GM18873 (cell line): Measurements from ENCODE around the gene PPDPF.
A peak's percentile ranks its signal among the peaks of the same experiment; 100 is the strongest.
"Not testable (repeated sequence)": the region's sequence is repeated elsewhere in the genome, so short reads cannot be mapped to it uniquely, and the experiment has no call there.

Experiments
- ATAC-seq: cut with Tn5 transposase; IDR thresholded peaks from one replicate; pipeline ENCODE4 v1.9.1; 2021; ENCODE audit warnings: mild to moderate bottlenecking, moderate library complexity, moderate number of reproducible peaks; ENCODE audit not compliant: unreplicated experiment, low FRiP score

The PPDPF gene

DNA sequence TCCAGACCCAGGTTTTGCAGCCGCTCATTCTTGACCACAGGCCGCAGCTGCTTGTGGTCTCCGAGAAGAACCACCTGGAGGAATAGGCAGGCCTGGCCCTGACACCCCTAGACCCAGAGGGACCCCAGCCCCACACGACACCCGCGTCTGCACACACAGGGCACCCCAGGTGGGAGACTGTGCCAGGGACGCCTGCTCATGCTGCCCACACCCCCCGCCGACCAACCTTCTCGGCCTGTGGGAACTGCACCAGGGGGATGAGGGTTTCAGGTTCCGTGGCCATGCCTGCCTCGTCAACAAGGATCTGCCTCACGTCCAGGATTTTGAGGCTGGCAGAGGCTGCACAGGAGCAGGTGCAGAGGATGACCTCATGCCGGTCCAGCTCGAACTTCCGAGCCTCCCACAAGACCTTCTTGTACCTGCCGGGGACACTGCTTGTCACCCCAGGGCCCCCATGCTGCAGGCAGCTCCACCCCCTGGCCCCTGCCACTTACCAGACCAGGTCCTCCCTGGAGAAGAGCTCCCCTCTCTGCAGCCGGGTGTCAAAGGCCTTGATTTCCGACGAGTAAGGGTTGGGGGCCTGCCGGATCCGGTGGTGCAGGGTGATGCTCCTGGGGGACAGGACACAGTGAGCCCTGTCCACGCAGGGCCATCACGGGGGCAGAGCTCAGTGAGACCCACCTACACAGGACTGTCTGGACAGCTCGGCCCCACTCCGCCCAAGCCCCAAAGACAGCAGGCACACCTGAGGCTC is 40.5 kb downstream of the PPDPF start:
- ATAC-seq = no peak

DNA sequence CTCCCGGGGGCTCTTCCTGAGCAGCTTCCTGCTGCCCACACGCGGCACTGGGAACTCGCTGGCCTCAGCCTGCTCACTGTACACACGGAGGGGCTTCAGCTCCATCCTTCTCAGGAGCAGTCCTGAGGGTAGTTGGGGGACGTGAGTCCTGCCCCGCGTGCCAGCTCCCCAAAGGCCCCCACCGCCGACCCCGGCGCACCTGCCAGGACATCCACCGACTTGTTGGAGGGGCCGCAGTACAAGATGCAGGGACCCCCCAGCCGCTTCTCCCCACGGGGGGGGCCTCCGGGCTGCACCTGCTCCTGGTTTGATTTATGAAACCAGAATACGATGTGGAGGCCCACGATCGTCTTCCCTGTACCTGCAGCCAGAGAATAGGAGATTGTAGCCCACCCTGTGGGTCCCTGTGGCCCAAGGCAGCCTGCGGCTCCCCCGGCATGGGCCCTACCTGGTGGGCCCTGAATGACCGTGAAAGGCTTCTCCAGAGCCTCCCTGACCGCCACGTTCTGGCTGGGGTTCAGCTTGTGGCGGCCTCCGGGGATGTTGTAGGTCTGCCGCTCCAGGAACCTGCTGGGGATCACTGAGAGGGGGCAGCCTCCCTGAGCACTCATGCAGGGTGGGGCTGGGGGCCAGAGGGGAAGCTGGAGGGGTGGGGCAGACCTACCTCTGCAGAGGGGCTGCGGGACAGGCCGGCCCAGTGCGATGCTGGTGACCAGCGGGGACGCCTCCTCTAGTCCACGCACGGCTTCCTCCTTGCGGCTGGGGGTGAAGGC is 41.2 kb downstream of the PPDPF start:
- ATAC-seq = no peak

DNA sequence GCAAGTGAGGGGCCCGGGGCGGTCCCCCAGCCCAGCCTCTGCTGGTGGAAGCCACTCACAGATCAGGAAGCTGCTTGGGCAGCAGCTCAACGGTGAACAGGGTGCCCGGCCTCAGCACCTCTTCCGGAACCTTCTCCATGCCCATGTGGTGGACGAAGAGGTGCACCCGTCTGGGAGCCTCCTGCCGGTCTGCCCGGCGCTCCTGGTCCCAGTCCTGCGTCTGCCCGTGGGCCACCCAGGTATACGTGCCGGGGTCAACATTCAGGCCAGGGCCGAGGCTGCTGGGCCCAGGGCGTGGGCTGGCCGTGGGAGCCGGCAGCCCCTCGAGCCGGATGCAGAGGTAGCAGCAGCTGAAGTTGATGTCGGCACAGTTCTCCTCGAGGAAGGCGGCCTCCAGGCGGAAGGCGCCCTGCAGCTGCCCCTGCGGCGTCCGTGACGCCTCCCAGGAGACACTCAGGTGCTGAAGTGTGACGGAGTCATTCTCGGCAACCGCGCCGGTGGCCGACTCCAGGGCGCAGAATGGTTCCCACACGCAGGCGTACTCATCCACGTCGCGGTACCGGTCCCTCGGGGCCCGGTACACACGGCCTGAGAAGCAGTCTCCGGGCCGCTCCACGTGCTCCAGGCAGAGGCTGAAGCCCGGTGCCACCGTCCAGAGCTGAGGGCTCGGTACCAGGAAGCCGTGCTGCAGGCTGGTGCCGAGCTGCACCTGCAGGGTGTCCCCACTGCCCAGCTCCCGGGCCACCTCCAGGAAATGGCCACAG is 42.1 kb downstream of the PPDPF start:
- ATAC-seq = no peak

DNA sequence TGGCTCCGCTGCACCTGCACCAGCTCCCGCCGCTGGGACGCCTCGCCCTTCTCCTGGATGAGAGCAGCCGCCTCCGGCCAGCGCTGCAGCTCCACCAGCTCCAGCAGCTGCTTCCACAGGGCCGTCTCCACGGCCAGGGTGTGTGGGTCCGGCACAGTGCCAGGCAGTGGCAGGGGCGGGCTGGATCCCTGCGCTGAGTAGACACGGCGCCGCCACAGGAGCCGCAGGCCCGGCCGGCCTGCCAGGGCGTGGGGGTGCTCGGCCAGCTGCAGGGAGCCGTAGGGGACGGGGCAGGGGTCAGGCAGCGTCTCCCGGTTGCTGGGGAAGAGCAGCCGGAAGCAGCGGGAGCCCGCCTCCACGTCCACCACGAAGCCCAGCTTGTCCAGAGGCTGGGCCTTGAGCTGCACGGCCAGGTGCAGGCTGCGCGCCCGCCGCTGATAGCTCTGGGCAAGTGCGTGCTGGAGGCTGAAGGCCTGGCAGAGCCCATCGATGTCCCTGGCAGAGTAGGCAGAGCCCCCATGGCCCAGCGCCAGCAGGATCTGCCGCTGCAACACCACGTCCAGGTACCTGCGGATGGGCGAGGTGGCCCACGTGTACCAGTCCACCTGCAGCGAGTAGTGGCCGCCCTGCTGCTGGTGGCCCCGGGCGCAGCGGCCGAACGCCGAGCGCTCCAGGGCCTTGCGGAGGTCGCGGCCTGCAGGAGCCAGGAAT is 42.8 kb downstream of the PPDPF start:
- ATAC-seq = no peak

DNA sequence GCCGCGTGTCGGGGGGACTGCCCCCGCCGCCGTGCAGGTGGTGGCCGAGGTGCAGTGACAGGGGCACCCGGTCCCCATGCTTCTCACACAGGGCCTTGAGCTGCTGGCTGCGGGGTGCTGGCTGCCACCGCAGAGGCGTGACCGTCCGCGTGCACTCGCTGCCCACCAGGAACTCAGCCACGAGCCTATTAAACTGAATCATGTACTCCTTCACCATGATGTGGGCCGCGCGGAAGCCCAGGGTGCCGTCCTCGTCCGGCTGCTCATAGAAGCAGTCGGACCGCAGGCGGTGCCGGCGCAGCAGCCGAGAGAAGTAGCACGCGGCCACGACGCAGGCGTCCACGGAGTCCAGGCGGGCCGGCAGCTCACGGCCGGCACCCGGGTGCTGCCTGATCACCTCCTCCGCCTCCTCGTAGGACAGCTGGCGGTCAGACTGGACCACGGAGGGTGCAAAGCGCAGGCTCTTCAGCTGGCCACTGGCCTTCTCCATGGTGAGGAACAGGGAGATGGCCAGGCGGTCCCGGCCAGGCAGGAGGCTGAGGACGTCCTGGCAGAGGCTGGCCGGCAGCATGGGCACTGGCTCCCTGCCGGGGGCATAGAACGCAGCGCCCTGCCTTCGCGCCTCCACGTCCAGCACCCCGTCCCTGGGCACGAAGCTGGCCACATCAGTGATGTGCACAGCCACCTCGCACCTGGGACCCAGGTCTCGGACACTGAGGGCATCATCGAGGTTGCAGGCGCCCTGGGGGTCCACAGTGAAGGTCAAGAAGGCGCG is 43.7 kb downstream of the PPDPF start:
- ATAC-seq = no peak

DNA sequence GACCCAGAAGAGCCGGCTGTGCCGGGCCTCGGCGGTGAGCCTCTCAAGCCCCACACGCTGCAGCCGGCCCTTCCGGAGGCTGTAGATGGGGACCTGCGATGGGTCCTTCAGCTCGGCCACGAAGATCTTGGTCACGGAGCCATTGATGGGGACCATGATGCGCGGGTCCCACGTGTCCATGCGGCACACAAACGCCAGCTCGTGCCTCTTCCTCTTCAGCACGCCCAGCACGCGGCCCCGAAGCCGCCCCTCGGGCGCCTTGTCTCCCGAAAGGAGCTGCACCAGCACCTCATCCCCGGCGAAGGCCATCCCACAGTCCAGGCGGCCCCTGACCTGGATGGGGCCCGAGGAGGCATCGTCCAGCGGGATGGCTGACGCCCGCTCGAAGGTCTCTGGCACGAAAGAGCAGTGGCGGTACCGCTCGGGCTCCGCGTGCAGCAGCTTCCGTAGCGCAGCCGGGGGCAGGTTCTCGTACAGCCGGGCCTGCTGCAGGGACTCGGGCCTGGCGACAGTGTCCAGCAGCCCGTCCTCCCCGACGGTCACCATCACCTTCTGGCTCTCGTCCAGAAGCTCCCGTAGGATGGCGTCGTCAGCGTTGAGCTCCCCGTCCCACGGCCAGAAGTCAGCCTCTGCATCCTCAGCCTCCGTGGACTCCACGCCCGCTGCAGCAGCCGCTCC is 44.6 kb downstream of the PPDPF start:
- no peak for ATAC-seq

DNA sequence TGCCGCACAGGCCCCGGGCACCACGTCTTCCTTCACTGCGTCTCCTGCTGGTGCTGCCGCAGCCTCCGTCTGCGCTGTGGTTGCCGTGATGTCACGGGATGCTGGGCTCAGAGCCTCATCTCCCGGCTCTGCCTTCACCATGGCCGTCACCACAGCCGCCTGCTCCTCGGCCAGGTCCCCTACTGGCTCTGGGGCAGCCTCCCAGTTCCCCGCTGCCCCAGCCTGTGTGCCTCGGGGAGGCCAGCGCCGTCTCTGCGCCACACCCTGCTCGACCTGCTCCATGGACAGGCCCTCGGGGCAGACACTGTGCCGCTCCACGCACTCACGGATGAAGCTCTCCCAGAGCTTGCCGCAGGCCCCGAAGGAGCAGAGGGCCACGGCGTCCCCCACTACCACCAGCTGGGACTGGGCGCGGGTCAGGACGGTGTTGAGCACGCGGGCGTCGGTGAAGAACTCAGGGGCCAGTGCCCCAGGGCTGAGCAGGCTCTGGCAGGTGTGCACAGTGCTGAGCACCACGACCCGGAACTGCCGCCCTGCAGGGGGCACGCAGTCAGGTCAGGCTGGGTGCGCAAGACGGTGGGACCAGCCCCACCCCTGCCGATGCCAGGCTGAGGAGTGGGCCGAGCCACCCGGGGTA is 45.3 kb downstream of the PPDPF start:
- ATAC-seq = no peak

DNA sequence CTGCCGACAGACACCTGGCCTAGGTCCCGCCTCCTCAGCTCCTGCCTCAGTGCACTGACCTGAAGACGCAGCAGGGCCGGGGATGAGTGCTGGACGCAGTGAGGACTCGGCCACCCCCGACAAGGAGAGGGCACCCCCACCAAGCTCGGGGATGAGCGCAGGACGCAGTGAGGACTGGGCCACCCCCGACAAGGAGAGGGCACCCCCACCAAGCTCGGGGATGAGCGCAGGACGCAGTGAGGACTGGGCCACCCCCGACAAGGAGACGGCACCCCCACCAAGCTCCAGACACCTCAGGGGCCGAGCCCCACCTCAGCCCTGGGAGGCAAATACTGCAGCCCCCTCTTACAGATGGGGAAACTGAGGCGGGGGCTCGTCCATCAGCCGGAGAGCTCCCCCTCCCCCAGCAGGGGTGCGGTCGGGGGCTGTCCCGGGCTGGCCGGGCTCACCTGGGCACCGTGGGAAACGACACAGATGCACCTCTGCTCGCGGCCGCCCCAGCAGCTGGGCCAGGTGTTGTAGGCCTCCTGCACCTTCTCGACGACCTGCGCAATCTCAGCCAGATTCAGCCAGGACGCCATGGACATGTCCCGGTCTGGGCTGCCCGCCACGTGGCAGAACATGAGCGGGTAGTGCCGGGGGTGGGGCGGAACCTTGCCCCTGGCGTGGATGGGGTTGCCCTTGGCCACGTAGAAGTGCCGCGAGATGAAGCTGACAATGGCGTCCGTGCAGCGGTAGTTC is 46.0 kb downstream of the PPDPF start:
- ATAC-seq = no peak

DNA sequence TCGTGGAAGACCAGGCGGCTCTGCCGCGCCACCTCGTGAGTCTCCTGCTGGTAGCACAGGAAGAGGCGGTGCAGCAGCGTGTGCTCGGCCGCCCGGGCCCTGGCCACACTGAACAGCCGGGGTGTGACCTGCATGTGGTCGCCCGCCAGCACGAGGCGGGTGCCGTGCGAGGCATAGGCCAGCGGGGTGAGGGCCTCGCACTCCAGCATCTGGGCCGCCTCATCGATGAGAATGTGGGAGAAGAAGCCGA is 46.5 kb downstream of the PPDPF start:
- ATAC-seq = no peak

DNA sequence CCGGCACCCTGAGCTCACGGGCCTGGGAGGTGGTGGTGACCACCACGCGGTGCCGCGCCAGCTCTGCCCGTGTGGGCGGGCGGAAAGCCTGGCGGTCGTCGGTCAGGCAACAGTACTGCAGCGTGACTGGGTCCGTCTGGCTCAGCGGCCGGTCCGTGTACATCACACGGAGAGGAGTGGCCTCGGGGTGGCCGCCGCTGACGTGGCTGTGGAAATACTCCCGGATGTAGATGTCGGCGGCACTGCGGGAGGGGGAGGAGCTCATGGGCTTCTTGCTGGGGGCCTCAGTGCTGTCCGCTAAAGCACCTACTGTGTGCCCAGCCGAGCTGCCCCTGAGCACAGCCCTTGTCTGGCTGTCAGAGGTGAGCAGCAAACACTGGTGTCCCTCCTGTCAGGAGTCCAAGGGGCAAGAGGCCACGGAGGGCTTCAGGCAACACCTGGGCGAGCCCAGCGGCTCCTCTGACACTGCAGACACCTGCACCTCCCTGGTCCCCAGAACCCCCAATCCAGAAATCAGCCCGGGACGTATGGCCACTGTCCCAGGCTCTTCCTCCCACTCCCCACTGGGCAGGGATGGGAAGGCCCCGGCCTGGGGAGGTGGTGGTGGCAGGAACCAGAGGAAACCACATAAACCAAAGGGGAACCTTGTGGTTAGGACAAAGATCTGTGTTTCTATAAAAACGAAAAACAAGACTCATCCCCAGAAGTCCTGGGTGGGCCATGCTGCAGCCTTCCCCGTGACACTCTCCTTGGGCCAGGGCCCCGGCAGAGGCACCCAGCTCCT is 47.0 kb downstream of the PPDPF start:
- peak; percentile 63 for ATAC-seq

DNA sequence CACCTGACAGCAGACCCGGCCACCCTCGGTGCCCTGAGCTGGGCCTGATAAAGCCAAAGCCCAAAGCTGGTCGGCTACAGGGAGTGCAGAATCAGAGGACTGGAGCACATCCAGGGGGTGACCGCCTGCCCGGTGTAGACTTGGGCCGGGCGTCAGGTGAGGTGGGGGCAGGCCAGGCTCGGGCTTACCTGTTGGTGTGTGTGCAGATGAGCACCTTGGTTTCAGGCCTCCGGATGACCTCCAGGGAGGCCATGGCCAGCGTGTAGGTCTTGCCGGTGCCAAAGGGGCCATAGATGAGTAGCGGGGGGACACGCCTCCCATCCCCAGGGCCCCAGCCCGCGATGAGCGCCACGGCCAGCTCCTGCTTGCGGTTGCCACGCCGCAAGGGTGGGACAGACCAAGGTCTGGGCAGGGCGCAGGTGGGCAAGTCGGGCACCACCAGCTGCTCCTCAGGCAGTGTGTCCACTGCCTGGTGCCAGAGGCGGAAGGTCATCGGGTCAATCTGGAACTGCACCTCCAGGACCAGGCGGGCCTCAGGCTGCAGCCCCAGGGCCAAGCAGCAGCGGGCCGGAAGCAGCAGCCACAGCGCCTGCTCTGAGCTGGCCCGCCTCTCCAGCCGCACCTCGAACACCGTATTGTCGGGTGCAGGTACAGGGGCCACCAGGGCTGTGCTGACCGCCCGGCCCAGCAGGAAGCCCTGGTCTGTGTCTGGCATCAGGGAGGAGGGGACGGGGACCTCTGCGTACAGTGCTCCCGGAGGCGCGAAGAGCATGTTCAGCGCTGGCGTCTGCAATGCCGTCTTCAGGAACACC is 47.8 kb downstream of the PPDPF start:
- ATAC-seq = peak; percentile 15

DNA sequence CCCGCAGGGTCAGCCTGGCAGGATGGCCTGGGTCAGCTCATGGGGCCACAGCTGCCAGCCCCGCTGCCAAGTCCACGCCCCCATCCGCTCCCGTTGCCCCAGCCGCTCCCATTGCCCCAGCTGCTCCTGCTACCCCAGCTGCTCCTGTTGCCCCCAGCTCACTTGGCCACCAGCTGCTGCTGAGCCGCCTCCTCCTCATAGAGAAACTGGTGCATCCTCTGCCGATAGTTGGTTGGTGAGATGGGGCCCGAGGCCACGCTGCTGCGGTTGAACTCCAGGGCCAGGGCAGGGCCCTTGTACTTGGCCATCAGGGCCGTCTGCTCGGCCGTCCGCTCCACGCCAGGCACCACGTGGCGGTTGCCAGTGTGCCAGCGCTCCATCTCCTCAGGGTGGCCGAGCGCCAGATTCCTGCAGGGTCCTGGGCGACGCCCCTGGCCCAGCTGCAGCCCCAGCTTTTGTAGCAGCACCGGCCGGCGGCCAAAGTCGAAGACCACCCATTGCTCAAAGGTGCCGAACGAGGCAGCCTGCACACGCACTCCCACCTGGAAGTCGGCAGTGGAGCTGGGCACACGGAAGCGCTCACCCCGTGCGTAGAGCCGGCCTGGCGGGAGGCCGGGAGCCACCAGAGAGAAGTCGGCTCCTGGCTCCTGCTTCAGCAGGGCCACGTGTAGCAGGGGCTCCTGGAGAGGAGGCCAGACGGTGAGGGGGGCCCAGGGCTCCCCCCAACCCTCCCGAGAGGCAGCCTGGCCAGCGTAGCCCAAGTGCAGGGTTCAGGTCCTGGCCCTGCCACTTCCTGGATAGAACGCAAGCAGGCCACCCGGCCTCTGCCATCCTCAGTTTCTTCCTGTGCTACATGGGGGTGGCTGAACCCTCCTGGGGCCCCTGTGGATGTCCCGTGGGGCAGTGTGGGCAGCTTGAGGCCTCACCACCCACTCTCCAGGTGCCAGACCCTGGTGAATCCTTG is 48.7 kb downstream of the PPDPF start:
- no peak for ATAC-seq

DNA sequence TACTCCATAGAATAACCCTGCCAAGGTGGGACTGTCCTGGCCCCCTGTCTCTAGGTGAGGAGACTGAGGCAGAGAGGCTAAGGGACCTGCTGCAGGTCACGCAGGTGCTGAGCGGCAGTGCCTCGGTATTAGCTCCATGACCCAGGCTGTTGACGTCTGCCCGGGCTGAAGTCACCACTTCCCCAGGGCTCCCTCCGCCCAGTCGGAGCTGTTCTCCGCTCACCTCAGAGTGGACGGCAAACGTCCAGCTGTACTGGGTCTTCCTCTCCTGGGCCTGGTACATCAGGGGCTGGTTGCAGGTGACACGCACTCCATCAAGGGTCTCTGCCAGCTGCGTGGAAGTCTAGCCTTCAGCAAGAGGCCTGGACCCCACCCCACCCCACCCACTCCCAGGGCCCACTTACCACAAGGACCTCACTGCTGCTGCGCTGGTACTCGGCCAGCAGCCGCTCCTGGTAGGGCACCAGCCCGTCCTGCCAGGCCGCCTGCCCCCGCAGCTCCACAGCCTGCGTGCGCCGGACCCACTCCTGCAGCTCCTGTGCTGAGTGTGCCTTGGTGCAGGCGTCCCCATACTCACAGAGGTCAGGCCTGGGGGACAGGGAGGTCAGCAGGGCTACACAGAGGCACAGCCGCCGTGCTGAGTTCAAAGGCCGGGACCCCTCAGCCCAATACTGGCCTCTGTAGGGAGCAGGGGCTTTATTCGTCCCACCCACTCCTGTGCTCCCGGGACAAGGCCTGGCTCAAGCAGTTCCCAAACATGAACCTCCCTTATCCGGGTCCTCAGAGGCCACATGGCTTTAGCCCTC is 49.9 kb downstream of the PPDPF start:
- ATAC-seq = no peak

DNA sequence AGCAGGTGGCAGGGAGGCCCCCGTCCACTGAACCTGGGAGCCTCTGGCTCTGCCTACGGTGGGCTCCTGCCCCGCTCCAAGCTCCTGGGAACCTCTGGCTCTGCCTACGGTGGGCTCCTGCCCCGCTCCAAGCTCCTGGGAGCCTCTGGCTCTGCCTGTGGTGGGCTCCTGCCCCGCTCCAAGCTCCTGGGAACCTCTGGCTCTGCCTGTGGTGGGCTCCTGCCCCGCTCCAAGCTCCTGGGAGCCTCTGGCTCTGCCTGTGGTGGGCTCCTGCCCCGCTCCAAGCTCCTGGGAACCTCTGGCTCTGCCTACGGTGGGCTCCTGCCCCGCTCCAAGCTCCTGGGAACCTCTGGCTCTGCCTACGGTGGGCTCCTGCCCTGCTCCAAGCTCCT is 50.5 kb downstream of the PPDPF start:
- ATAC-seq = not testable (repeated sequence)
